ENCODE measurements around the gene STK40.

The STK40 gene

GRCh38 chr1:36306210-36306901 is 79.4 kb downstream of the STK40 start, which contains the start of gene SH3D21:
Gene SH3D21, plus strand, starts transcription at chr1:36306368. Its CDS starts 53 bp downstream, at chr1:36306421.
- FAIRE-seq = no peak

GRCh38 chr1:36305915-36306209 is 79.9 kb downstream of the STK40 start:
- no peak for FAIRE-seq

DNA sequence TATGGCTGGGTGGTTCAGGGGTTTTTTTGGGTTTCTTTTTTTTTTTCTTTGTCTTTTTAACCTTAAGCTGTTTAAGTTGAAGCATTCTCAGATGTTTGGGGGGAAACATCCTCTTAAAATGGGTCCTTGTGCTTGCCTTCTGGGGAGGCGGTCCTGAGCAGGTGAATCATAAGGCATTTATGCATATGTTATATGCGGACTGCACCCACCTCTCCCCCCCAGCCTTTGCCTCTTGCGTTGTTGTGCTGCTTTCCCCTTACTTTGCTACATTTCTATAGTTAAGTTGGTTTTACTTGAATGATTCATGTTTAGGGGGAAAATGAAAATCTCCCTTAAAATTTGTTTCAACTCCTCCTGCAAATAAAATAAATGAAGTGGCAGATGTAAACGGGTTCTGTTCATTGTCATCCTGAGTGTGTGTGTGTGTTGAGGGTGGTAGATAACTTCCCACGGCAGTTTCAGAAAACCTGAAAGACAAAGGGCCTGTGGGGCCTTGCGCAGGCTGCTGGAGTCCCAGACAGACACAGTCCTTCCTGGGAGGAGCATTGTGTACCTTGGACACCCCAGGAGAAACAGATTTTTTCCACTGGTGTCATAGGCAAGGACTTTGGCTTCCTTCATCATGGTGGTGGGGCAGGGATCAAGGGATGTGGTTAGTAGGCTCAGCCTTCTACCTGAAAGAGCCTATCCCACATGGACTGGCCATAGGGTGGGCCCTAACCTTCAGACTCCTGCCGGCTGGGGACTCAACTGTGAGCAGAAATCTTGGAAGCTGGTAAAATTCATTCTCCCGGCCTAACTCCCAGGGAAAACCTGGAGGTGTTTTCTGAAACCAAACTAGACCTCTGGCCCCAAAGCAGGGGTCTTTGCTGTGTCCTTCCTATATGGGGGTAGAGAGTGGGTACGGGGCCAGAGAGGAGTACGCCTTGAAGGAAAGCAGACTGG is 80.5 kb downstream of the STK40 start:
- no peak for FAIRE-seq

DNA sequence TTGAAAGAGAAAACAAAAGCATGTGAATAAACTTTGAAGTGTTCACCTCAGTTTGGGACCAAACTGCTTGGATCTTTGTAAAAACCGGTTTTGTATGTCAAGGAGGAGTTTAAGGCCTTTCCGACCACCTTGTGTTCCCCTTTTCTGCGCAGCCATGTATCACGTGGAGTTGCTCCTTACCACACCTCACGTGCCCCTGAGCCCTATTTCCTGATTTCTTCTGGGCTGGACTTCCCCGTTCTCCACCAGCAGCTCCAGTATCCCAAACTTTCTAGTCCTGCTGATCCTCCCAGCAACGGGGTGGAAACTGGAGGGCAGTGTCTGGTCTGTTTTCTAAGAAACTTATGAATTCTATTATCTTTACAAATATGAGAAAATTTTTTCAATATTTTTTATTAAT is 81.2 kb downstream of the STK40 start:
- FAIRE-seq = no peak

DNA sequence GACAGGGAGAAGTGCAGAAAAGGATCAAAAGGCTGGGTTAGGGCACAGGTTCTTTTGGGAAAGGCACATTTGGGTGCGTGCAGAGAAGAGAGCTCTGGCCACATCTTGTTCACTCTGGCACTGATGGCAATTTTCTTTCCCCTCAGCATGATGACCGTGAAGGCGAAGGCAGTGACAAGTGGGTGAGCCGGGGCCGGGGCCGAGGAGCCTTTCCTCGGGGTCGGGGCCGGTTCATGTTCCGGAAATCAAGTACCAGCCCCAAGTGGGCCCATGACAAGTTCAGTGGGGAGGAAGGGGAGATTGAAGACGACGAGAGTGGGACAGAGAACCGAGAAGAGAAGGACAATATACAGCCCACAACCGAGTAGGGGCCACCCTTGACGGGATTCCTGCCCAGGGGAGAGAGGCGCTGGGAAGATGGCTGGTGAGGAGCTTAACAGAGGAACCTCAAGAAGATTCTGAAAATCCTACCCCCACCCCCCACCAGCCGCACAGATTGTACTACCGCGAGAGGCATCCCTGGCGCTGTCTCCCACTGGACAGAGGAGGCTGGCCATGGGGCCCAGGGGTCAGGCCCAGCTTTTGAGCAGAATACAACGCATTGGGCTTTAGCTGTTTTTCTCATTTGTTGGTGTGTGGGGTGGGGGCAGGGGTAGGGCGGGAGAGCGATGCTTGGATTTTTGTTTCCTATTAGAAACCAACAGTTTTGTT is 81.9 kb downstream of the STK40 start:
- FAIRE-seq = no peak

DNA sequence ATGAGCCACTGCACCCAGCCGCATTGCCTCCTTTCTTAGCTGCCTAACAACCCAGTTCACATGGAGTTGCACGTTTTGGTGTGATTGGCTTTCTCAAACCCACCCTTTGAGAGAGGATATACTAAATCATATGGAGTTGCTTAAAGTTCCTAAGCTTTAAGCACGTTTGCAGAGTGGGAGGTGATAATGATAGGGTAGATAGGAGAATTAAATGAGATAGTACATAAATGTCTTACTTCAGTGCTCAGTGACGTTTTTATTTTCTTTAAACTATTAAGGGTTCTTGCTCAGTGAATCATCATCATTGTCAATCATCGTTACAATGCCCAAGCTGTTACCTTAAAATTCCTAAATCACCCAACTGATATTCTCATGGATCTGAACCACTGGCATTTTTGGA is 82.5 kb downstream of the STK40 start:
- no peak for FAIRE-seq

DNA sequence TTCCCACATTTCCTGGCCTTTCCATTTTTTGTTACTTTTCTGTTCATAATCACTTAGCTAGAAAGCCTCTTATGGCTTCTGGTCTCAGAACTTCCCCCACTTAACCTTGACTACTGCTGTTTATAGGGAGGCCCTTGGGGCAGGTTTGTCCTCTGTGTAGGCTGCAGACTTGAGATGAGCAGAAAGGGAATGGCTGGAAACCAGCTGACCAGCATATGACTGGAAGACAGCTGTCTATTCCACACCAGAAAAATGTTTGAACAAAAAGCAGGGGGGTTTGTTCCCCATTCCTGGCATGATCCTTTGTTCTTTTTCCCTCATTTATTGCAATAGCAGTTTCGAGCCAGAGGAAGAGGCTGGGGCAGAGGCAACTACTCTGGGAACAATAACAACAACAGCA is 84.5 kb downstream of the STK40 start:
- no peak for FAIRE-seq

GRCh38 chr1:36300526-36300925 is 85.2 kb downstream of the STK40 start:
- no peak for FAIRE-seq

GRCh38 chr1:36298640-36299039 is 87.1 kb downstream of the STK40 start:
- FAIRE-seq = no peak

GRCh38 chr1:36297062-36297461 is 88.7 kb downstream of the STK40 start:
- FAIRE-seq = no peak

DNA sequence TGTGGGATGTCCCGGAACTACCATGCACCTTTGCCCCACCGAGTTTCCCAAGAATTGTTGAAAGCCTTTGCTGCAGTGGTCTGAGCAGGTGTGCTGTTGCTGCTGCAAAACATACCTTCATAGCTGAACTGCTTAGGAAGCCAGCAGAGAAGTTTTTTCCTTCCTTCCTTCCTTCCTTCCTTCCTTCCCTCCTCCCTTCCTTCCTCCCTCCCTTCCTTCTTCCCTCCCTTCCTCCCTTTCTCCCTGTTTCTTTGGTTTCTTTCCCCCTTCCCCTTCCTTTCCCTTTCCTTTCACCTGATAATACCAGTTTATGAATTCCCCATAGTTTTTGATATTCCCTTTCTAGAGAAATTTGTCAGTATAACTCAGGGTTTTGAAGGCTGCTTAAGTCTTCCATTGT is 90.3 kb downstream of the STK40 start:
- no peak for FAIRE-seq

Measured in endometrium (tissue), 2 donors.